Thymus (tissue), 14 donors: ENCODE results near the gene KLHL3. TPM values are rescaled to one million over a fixed set of nuclear protein-coding genes. Genes with fewer than 3 reads are reported as not detected.
"Not testable (repeated sequence)": the region's sequence is repeated elsewhere in the genome, so short reads cannot be mapped to it uniquely, and the experiment has no call there.

Source experiments
- DNase-seq, 9 donors: peaks; one replicate each; pipeline ENCODE4 v3.0.0-alpha.2; 2013; ENCODE audit warnings: low spot score in 9 of 9, low read depth in 6 of 9, missing footprints in 1 of 9
- H3K27ac ChIP-seq, 2 donors: one replicate each; pipeline ENCODE4 v1.5.1; 2013; ENCODE audit warnings: control low read depth in 1 of 2, low read depth in 1 of 2, low read length in 1 of 2, mild to moderate bottlenecking in 1 of 2, moderate library complexity in 1 of 2
- H3K27me3 ChIP-seq, 2 donors: one replicate each; pipeline ENCODE4 v1.5.1; 2013; ENCODE audit warnings: low read length in 1 of 2; ENCODE audit not compliant: control insufficient read depth in 2 of 2, insufficient read depth in 1 of 2
- H3K36me3 ChIP-seq, 2 donors: one replicate each; pipeline ENCODE4 v1.5.1; 2013; ENCODE audit warnings: low read length in 1 of 2, mild to moderate bottlenecking in 1 of 2, moderate library complexity in 1 of 2; ENCODE audit not compliant: control insufficient read depth in 2 of 2, insufficient read depth in 2 of 2
- H3K4me1 ChIP-seq, 2 donors: one replicate each; pipeline ENCODE4 v1.5.1; 2013; ENCODE audit warnings: low read length in 2 of 2; ENCODE audit not compliant: control insufficient read depth in 2 of 2, insufficient read depth in 2 of 2
- H3K4me3 ChIP-seq, 2 donors: one replicate each; pipeline ENCODE4 v1.5.1; 2013; ENCODE audit warnings: low read length in 2 of 2, control low read depth in 1 of 2, mild to moderate bottlenecking in 1 of 2
- H3K9me3 ChIP-seq, 2 donors: one replicate each; pipeline ENCODE4 v1.5.1; 2013; ENCODE audit warnings: low read length in 1 of 2, mild to moderate bottlenecking in 1 of 2; ENCODE audit not compliant: control insufficient read depth in 2 of 2, insufficient read depth in 1 of 2
- WGBS: extraction: QIAGEN DNeasy Blood & Tissue Kit; methylation state at CpG from one replicate; pipeline ENCODE4 v1.1.7; 2013; 5-methylcytosine and 5-hydroxymethylcytosine counted together
- long read RNA-seq, 10 donors: transcript quantifications; one replicate each; lab custom pipeline, GENCODE V29; 2026
- polyA plus RNA-seq: library from polyadenylated mRNA; stranded (reverse); fragments of 200-250 nt; gene quantifications from one replicate; pipeline ENCODE4 v1.2.3, GENCODE V29; 2013
- total RNA-seq: library from RNA; stranded (reverse); fragments of 120-200 nt; gene quantifications from one replicate; pipeline ENCODE4 v1.2.4, GENCODE V29; 2013
- donor health status: healthy.

Gene KLHL3
- total RNA-seq, result 5.8 TPM
- 5.0 TPM for polyA plus RNA-seq
- long read RNA-seq, donor 1, result 0 reads
- long read RNA-seq, donor 2, result 0 reads
- long read RNA-seq, donor 3, full-length matches to known transcripts, result 1 of 1 reads
- long read RNA-seq, donor 3, partial matches to known transcripts, result 0 of 1 reads
- long read RNA-seq, donor 3, other reads (novel, unspliced or antisense), result 0 of 1 reads
- long read RNA-seq, donor 4, full-length matches to known transcripts, result 3 of 3 reads
- long read RNA-seq, donor 4, partial matches to known transcripts, result 0 of 3 reads
- long read RNA-seq, donor 4, other reads (novel, unspliced or antisense), result 0 of 3 reads
- long read RNA-seq, donor 5, full-length matches to known transcripts, result 1 of 1 reads
- long read RNA-seq, donor 5, partial matches to known transcripts, result 0 of 1 reads
- long read RNA-seq, donor 5, other reads (novel, unspliced or antisense), result 0 of 1 reads
- long read RNA-seq, donor 6, result 0 reads
- long read RNA-seq, donor 7, result 0 reads
- long read RNA-seq, donor 8, result 0 reads
- long read RNA-seq, donor 9, result 0 reads
- long read RNA-seq, donor 10, full-length matches to known transcripts, result 1 of 1 reads
- long read RNA-seq, donor 10, partial matches to known transcripts, result 0 of 1 reads
- long read RNA-seq, donor 10, other reads (novel, unspliced or antisense), result 0 of 1 reads

GRCh38 chr5:137735555-137736284, at the start of gene KLHL3:
Gene KLHL3, minus strand, starts transcription at chr5:137736089. Its CDS starts 443 bp downstream, at chr5:137735646.
- DNase-seq, result peak in 7 of 9 donors; percentile 63 to 90 (median 79)
- under 1% methylated on average over 12 of the region's 12 CpGs for WGBS
- Histone ChIP-seq H3K27me3 (no peaks in the 10 kb centered on the region), H3K9me3 (peaks cover 0 to 5% of the 10 kb centered on the region in 2 donors), H3K4me1 (peaks cover 27 to 33% of the 10 kb centered on the region in 2 donors), H3K27ac (peak within 1 kb of the TSS; percentile 82 to 87), H3K4me3 (peak within 1 kb of the TSS; percentile 60 to 64), H3K36me3 (peaks cover 0 to 4% of the 10 kb centered on the region in 2 donors)

DNA sequence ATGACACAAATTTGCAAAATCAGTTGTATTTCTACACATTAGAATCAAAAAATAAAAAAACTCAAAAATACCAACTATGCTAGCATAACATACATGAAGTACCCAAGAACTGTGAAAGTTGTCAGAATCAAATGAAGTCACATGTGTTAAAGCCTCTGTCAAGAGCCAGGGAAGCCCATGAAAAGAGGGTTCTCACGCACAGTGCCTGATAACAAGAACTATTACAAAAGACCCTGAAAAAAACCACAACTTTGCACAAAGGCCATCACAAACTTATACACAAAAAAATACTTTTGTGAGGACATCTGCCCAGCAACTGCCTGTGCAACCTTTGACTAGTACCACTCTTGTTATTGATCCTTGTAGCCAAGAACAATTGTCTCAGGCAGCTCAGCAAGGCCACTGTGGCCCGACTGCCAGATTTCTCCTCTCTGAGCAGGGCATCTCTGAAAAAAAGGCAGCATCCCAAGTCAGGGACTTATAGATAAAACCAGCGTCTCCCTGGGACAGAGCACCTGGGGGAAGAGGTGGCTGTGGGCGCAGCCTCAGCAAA, 47.2 kb upstream of the KLHL3 start:
- no peaks in the 10 kb centered on the region for H3K36me3 ChIP-seq
- no peak overlapping the region for H3K27ac ChIP-seq
- H3K27me3 ChIP-seq, result no peaks in the 10 kb centered on the region
- WGBS, result 84% methylated on average over 4 of the region's 4 CpGs
- no peak overlapping the region for H3K4me3 ChIP-seq
- DNase-seq, result no peak
- H3K4me1 ChIP-seq, result no peaks in the 10 kb centered on the region
- H3K9me3 ChIP-seq, result no peaks in the 10 kb centered on the region

GRCh38 chr5:137782055-137782454, 46.2 kb upstream of the KLHL3 start:
- Histone ChIP-seq H3K27ac (no peak overlapping the region), H3K9me3 (no peaks in the 10 kb centered on the region), H3K27me3 (no peaks in the 10 kb centered on the region), H3K4me1 (no peaks in the 10 kb centered on the region), H3K4me3 (no peak overlapping the region), H3K36me3 (no peaks in the 10 kb centered on the region)
- WGBS, result 93% methylated on average over 2 of the region's 2 CpGs
- no peak for DNase-seq

DNA sequence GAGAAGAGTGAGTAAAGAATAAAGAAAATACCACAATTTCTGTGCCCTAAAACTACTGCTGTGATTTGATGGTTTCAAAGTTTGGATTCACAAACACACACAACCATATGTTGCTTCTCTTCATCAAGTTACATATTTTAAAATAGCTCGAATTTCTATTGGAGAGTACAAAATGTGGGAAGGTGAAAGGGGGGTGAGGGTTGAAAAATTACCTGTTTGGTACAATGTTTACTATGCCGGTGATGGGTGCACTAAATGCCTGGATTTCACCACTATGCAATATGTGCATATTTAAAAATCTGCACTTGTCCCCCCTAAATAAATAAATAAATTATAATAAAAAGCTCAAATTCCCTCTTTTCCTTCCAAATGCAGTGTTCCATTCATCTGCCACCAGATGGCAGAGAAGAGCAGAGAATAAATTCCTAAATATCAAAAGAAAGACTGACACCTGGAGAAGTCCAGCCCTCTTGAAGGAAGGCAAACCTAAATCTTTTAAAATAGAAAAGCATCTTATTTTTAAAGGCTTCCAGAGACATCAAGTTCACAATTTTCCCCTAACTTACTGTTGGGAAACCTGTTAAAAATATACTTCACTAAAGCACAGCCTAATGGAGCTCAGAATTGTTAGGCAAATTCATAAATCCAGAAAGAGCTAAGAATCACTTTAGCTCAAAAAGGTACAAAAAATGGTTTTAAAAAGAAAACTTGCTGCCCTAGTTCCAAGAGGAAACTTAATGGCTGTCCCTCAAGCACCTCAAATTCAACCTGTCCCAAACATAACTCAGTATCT, 43.1 kb upstream of the KLHL3 start:
- WGBS, result 68% methylated on average over 2 of the region's 2 CpGs
- Histone ChIP-seq H3K4me1 (no peaks in the 10 kb centered on the region), H3K27me3 (no peaks in the 10 kb centered on the region), H3K4me3 (no peak overlapping the region), H3K9me3 (no peaks in the 10 kb centered on the region), H3K27ac (no peak overlapping the region), H3K36me3 (no peaks in the 10 kb centered on the region)
- DNase-seq, result peak in 8 of 9 donors; percentile 5 to 59 (median 20)

- H3K4me3 ChIP-seq, H3K27me3 ChIP-seq, H3K27ac ChIP-seq, H3K36me3 ChIP-seq, H3K9me3 ChIP-seq, DNase-seq, H3K4me1 ChIP-seq: not testable (repeated sequence)
- 95% methylated on average over 5 of the region's 5 CpGs for WGBS
Observed at GRCh38 chr5:137767937-137768336, 32.0 kb upstream of the KLHL3 start.

- Histone ChIP-seq H3K27me3 (no peaks in the 10 kb centered on the region), H3K9me3 (no peaks in the 10 kb centered on the region), H3K27ac (no peak overlapping the region), H3K4me1 (no peaks in the 10 kb centered on the region), H3K36me3 (no peaks in the 10 kb centered on the region), H3K4me3 (no peak overlapping the region)
- WGBS, result 96% methylated on average over 3 of the region's 3 CpGs
- no peak for DNase-seq
Observed at GRCh38 chr5:137761566-137761965, 25.7 kb upstream of the KLHL3 start.

- H3K27ac ChIP-seq, result no peak overlapping the region
- no peak for DNase-seq
- no peaks in the 10 kb centered on the region for H3K36me3 ChIP-seq
- H3K4me3 ChIP-seq, result no peak overlapping the region
- no peaks in the 10 kb centered on the region for H3K9me3 ChIP-seq
- WGBS, result 96% methylated on average over 7 of the region's 7 CpGs
- H3K4me1 ChIP-seq, result no peaks in the 10 kb centered on the region
- H3K27me3 ChIP-seq, result no peaks in the 10 kb centered on the region
Observed at GRCh38 chr5:137760719-137761516, 25.0 kb upstream of the KLHL3 start.

DNA sequence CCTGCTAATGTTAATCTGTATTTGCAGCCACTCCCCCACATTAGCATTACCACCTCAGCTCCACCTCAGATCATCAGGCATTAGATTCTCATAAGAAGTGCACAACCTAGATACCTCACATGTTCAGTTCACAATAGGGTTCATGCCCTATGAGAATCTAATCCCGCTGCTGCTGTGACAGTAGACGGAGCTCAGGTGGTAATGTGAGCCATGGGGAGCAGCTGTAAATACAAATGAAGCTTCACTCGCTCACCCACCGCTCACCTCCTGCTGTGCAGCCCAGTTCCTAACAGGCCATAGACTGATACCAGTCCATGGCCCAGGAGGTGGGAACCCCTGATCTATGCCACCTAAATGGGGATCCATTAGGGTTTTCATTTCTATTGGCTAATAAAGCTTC, 24.4 kb upstream of the KLHL3 start:
- Histone ChIP-seq H3K36me3 (no peaks in the 10 kb centered on the region), H3K4me3 (no peak overlapping the region), H3K4me1 (peaks cover 0 to 1% of the 10 kb centered on the region in 2 donors), H3K27me3 (no peaks in the 10 kb centered on the region), H3K27ac (no peak overlapping the region), H3K9me3 (peaks cover 0 to 2% of the 10 kb centered on the region in 2 donors)
- WGBS, result 98% methylated on average over 4 of the region's 4 CpGs
- no peak for DNase-seq
